PFSK-1 (cell line): Measurements from ENCODE around the gene CLCN4.

ENCODE experiments used
- POLR2AphosphoS5 ChIP-seq: IDR thresholded peaks from 2 replicates; pipeline ENCODE4 v1.6.1; 2012; ENCODE audit warnings: low read depth, mild to moderate bottlenecking, control low read depth, low read length, moderate library complexity
- SIN3A ChIP-seq: IDR thresholded peaks from 2 replicates; pipeline ENCODE4 v1.6.1; 2012; ENCODE audit warnings: mild to moderate bottlenecking, low read length, moderate library complexity, borderline replicate concordance; ENCODE audit not compliant: insufficient read depth

GRCh38 chrX:10233173-10233572 lies 76.4 kb downstream of the CLCN4 start:
- TF ChIP-seq POLR2AphosphoS5 (no peak), SIN3A (no peak)
